Neural cell (in vitro differentiated cells): ENCODE measurements around the gene TRPM3. TPM values are rescaled to one million over a fixed set of nuclear protein-coding genes. Genes with fewer than 3 reads are reported as not detected.

ENCODE experiments used
- H2AFZ ChIP-seq: fragments of 200-600, 300-800 bp; sonication (generic), shearing (Covaris generic); 2 replicates; pipeline ENCODE4 v1.6.0; 2014; ENCODE audit warnings: low read depth, mild to moderate bottlenecking, antibody characterized with exemption, low read length, moderate library complexity
- H3F3A ChIP-seq: fragments of 200-600 bp; shearing (Covaris generic); 2 replicates; pipeline ENCODE4 v1.6.1; 2016; ENCODE audit warnings: mild to moderate bottlenecking, moderate library complexity, mixed read lengths, antibody characterized with exemption, low read length; ENCODE audit not compliant: insufficient read depth, poor library complexity, severe bottlenecking
- H3K27ac ChIP-seq: fragments of 200-600, 300-800 bp; sonication (generic), shearing (Covaris generic); 2 replicates; pipeline ENCODE4 v1.5.1; 2014; ENCODE audit warnings: mild to moderate bottlenecking, low read length, moderate library complexity
- H3K27me3 ChIP-seq: fragments of 300-800, 200-600 bp; sonication (generic), shearing (Covaris generic); 2 replicates; pipeline ENCODE4 v1.6.0; 2014; ENCODE audit warnings: mild to moderate bottlenecking, low read depth, low read length, moderate library complexity; ENCODE audit not compliant: insufficient read depth
- H3K36me3 ChIP-seq: fragments of 300-800, 200-600 bp; sonication (generic), shearing (Covaris generic); 2 replicates; pipeline ENCODE4 v1.5.1; 2014; ENCODE audit warnings: mild to moderate bottlenecking, antibody characterized with exemption, low read length, moderate library complexity; ENCODE audit not compliant: insufficient read depth
- H3K4me2 ChIP-seq: fragments of 300-800, 200-600 bp; sonication (generic), shearing (Covaris generic); 2 replicates; pipeline ENCODE4 v1.6.0; 2014; ENCODE audit warnings: mild to moderate bottlenecking, low read length
- H3K4me3 ChIP-seq: fragments of 300-800, 200-600 bp; sonication (generic), shearing (Covaris generic); 2 replicates; pipeline ENCODE4 v1.5.1; 2014; ENCODE audit warnings: mild to moderate bottlenecking, low read length, moderate library complexity
- H3K79me2 ChIP-seq: fragments of 200-600 bp; shearing (Covaris generic); replicated peaks from 2 replicates; pipeline ENCODE4 v1.6.0; 2014; ENCODE audit warnings: mild to moderate bottlenecking, low read length, moderate library complexity; ENCODE audit not compliant: insufficient read depth
- H3K9ac ChIP-seq: fragments of 300-800, 200-600 bp; sonication (generic), shearing (Covaris generic); 2 replicates; pipeline ENCODE4 v1.6.1; 2016; ENCODE audit warnings: mild to moderate bottlenecking, low read length, mixed read lengths
- H3K9me2 ChIP-seq: fragments of 200-600 bp; shearing (Covaris generic); 2 replicates; pipeline ENCODE4 v1.6.1; 2016; ENCODE audit warnings: mild to moderate bottlenecking, low read length, mixed read lengths; ENCODE audit not compliant: insufficient read depth
- H3K9me3 ChIP-seq: fragments of 200-600, 300-800 bp; sonication (generic), shearing (Covaris generic); 2 replicates; pipeline ENCODE4 v1.6.1; 2016; ENCODE audit warnings: mild to moderate bottlenecking, mixed run types, low read length, moderate library complexity, mixed read lengths
- H4K20me1 ChIP-seq: fragments of 200-600 bp; shearing (Covaris generic); 2 replicates; pipeline ENCODE4 v1.6.1; 2016; ENCODE audit warnings: mild to moderate bottlenecking, mixed run types; ENCODE audit not compliant: insufficient read depth
- EP300 ChIP-seq: fragments of 450-650 bp; conservative IDR thresholded peaks from 2 replicates; pipeline ENCODE4 v1.6.1; 2014; ENCODE audit warnings: antibody characterized with exemption, mild to moderate bottlenecking, moderate library complexity; ENCODE audit not compliant: poor library complexity, severe bottlenecking
- EZH2 ChIP-seq: fragments of 200-600, 300-800 bp; shearing (Covaris generic), sonication (generic); IDR thresholded peaks from 2 replicates; pipeline ENCODE4 v1.6.1; 2014; ENCODE audit warnings: antibody characterized with exemption, low read length, borderline replicate concordance, mild to moderate bottlenecking; ENCODE audit not compliant: insufficient read depth, poor library complexity, severe bottlenecking
- MXI1 ChIP-seq: fragments of 450-650 bp; conservative IDR thresholded peaks from 2 replicates; pipeline ENCODE4 v1.6.1; 2014; ENCODE audit warnings: antibody characterized with exemption, mild to moderate bottlenecking; ENCODE audit not compliant: poor library complexity, severe bottlenecking
- POLR2AphosphoS5 ChIP-seq: IDR thresholded peaks from 2 replicates; pipeline ENCODE4 v1.6.1; 2012
- RAD21 ChIP-seq: fragments of 450-650 bp; conservative IDR thresholded peaks from 2 replicates; pipeline ENCODE4 v1.6.1; 2014; ENCODE audit warnings: antibody characterized with exemption, mild to moderate bottlenecking, moderate library complexity
- REST ChIP-seq: IDR thresholded peaks from 2 replicates; pipeline ENCODE4 v1.6.1; 2012; ENCODE audit warnings: borderline replicate concordance
- SMC3 ChIP-seq: fragments of 450-650 bp; conservative IDR thresholded peaks from 2 replicates; pipeline ENCODE4 v1.6.1; 2014; ENCODE audit warnings: antibody characterized with exemption, mild to moderate bottlenecking, moderate library complexity; ENCODE audit not compliant: poor library complexity
- TAF1 ChIP-seq: IDR thresholded peaks from 2 replicates; pipeline ENCODE4 v1.6.1; 2012; ENCODE audit warnings: low read depth
- polyA plus RNA-seq: library from polyadenylated mRNA; depleted of rRNA; stranded (reverse); fragments of >200 nt; gene quantifications from 2 replicates; pipeline ENCODE4 v1.2.3, GENCODE V29; 2014
- TF ChIP-seq, protein P1 (sequence below): fragments of 450-650 bp; IDR thresholded peaks from 2 replicates; pipeline ENCODE4 v1.5.1; 2014; ENCODE audit warnings: antibody characterized with exemption, mild to moderate bottlenecking, moderate library complexity; ENCODE audit not compliant: poor library complexity, severe bottlenecking

Gene TRPM3
- polyA plus RNA-seq, 1 donor from 2014 or later, result 1.3 TPM

GRCh38 chr9:70772601-70773000, 348.8 kb downstream of the TRPM3 start:
- H3K9me2 ChIP-seq, result no peaks in the 10 kb centered on the region
- no peaks in the 10 kb centered on the region for H4K20me1 ChIP-seq
- no peaks in the 10 kb centered on the region for H3K79me2 ChIP-seq
- no peak overlapping the region for H3K4me2 ChIP-seq
- no peaks in the 10 kb centered on the region for H3K27me3 ChIP-seq
- H3K4me3 ChIP-seq, result no peak overlapping the region
- no peaks in the 10 kb centered on the region for H3K9me3 ChIP-seq
- H2AFZ ChIP-seq, result no peak overlapping the region
- H3K9ac ChIP-seq, result no peak overlapping the region
- no peaks in the 10 kb centered on the region for H3F3A ChIP-seq
- H3K27ac ChIP-seq, result no peak overlapping the region
- no peaks in the 10 kb centered on the region for H3K36me3 ChIP-seq
- no peak for TF ChIP-seq SMC3
- TF ChIP-seq TAF1, result no peak
- no peak for TF ChIP-seq RAD21
- no peak for TF ChIP-seq EP300
- TF ChIP-seq, protein P1, sequence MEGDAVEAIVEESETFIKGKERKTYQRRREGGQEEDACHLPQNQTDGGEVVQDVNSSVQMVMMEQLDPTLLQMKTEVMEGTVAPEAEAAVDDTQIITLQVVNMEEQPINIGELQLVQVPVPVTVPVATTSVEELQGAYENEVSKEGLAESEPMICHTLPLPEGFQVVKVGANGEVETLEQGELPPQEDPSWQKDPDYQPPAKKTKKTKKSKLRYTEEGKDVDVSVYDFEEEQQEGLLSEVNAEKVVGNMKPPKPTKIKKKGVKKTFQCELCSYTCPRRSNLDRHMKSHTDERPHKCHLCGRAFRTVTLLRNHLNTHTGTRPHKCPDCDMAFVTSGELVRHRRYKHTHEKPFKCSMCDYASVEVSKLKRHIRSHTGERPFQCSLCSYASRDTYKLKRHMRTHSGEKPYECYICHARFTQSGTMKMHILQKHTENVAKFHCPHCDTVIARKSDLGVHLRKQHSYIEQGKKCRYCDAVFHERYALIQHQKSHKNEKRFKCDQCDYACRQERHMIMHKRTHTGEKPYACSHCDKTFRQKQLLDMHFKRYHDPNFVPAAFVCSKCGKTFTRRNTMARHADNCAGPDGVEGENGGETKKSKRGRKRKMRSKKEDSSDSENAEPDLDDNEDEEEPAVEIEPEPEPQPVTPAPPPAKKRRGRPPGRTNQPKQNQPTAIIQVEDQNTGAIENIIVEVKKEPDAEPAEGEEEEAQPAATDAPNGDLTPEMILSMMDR, result no peak
- TF ChIP-seq MXI1, result no peak
- no peak for TF ChIP-seq POLR2AphosphoS5
- no peak for TF ChIP-seq REST

GRCh38 chr9:70765946-70766345, 355.5 kb downstream of the TRPM3 start:
- H4K20me1 ChIP-seq, result no peaks in the 10 kb centered on the region
- no peak overlapping the region for H3K9ac ChIP-seq
- H3K27me3 ChIP-seq, result no peaks in the 10 kb centered on the region
- H3K9me3 ChIP-seq, result no peaks in the 10 kb centered on the region
- H3K27ac ChIP-seq, result no peak overlapping the region
- no peak overlapping the region for H3K4me3 ChIP-seq
- H2AFZ ChIP-seq, result no peak overlapping the region
- H3K79me2 ChIP-seq, result no peaks in the 10 kb centered on the region
- no peak overlapping the region for H3K4me2 ChIP-seq
- TF ChIP-seq RAD21 (no peak), EZH2 (no peak), EP300 (no peak), TAF1 (no peak), SMC3 (no peak), MXI1 (no peak)
- TF ChIP-seq, protein P1, result no peak
- no peaks in the 10 kb centered on the region for H3K9me2 ChIP-seq
- no peaks in the 10 kb centered on the region for H3F3A ChIP-seq
- H3K36me3 ChIP-seq, result no peaks in the 10 kb centered on the region
